D721Med (cell line): ENCODE results near the gene SLC6A1.

ENCODE experiments used
- DNase-seq: peaks from one replicate; pipeline ENCODE4 v3.0.0; 2011; ENCODE audit warnings: low spot score; ENCODE audit not compliant: insufficient read length
- FAIRE-seq: peaks from 2 replicates; lab custom pipeline; 2011; peaks lifted over from hg19 to GRCh38; lab: Jason Lieb, UNC
- TF ChIP-seq, protein P1 (sequence below): IDR thresholded peaks from 2 replicates; pipeline ENCODE4 v1.5.1; 2012; ENCODE audit warnings: mild to moderate bottlenecking, control low read depth; ENCODE audit not compliant: insufficient read depth; ENCODE audit errors: missing control alignments

Gene SLC6A1

DNA sequence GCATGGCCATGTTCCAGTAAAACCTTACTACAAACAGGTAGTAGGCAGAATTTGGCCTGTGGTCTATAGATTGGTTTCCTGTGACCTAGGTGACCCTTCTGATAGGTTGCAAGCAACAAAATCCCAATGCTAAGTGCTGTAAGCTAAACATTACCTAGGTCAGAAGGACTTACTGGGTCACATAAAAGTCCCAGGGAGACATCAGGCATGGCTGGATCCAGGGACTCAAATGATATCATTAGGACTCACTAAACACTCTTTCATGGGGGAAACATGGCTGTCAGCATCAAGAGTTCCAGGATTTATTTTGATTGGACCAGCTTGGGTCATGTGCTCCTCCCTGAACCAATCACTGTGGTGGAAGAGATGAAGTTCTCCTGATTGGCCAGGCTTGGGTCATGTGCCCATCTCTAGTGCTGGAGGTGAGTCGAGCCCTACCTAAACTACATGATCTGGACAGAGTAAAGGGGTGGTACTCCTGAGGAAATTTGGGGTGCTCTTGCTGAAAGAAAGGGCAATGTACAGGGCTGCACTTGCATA is 16.8 kb upstream of the SLC6A1 start:
- FAIRE-seq (no peak), DNase-seq (no peak)
- TF ChIP-seq, protein P1, sequence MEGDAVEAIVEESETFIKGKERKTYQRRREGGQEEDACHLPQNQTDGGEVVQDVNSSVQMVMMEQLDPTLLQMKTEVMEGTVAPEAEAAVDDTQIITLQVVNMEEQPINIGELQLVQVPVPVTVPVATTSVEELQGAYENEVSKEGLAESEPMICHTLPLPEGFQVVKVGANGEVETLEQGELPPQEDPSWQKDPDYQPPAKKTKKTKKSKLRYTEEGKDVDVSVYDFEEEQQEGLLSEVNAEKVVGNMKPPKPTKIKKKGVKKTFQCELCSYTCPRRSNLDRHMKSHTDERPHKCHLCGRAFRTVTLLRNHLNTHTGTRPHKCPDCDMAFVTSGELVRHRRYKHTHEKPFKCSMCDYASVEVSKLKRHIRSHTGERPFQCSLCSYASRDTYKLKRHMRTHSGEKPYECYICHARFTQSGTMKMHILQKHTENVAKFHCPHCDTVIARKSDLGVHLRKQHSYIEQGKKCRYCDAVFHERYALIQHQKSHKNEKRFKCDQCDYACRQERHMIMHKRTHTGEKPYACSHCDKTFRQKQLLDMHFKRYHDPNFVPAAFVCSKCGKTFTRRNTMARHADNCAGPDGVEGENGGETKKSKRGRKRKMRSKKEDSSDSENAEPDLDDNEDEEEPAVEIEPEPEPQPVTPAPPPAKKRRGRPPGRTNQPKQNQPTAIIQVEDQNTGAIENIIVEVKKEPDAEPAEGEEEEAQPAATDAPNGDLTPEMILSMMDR, result no peak

GRCh38 chr3:10976770-10977169 is 15.8 kb upstream of the SLC6A1 start:
- DNase-seq (no peak), FAIRE-seq (no peak)
- TF ChIP-seq, protein P1, result no peak

DNA sequence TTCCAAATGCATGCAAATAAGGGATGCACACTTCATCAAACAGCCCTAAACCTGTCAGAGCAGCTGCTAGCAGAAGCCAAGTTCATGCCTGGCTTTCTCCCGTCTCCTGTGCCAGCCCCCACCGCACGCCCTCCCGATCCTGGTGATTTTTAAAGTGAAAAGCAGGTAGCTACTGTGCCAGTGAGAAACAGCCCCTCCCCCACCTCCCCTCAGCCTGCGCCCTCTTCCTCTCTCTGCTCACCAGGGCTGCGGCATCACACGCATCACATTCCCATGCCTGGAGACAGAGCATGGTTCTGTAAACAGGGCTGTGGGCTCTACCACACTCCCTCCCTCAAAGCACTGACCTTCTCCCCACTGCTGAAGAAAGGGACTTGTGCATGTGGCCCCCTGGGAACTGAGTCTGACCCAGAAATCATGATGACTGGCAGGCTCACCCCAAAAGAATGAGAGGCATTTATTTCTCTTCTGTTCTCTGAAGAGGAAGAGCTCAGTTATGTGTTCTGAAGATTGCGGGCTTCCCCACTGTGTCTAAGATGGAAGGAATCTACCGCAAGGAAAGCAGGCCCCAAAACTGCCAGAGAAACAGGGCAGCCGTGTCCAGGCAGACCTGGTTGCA is 14.5 kb upstream of the SLC6A1 start:
- DNase-seq, result no peak
- TF ChIP-seq, protein P1, result no peak
- no peak for FAIRE-seq

DNA sequence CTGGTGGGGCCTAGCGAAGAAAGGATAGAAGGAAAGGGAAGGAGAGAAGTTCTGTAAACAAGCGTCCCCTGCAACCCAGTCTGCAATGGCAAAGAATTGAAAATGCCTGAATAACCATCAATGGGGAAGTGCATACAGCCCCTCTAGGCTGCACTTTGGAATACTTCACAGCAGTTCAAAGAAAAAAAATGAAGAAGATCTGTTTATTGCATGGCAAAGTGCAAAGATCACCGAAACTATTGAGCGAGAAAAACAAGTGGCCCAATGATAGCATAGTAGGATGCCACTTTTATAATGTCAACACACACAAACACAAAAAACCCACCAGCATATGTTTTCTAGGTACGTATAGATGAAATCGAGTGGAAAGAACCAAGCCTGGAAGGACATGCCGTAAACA is 13.6 kb upstream of the SLC6A1 start:
- TF ChIP-seq, protein P1, result no peak
- DNase-seq (no peak), FAIRE-seq (no peak)

DNA sequence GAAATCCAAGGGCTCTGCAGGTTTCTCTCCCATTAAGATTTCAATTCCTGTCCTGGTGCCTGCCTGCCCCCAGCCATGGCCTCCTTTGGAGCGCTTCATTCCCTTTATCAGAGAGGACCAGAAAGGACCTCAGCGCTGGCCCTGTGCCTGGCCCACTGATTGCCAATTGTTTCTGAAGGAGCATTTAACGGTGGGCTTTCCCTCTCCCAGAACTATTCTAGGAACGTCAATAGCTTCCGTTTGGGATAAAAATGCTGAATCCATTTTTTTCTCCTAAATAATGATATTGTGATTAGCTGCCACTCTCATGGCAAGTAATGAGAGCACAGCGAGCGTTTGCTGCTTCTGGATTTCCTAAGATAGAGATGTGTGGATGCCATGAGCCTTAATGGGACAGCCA is 12.2 kb upstream of the SLC6A1 start:
- TF ChIP-seq, protein P1, result no peak
- DNase-seq (no peak), FAIRE-seq (no peak)

DNA sequence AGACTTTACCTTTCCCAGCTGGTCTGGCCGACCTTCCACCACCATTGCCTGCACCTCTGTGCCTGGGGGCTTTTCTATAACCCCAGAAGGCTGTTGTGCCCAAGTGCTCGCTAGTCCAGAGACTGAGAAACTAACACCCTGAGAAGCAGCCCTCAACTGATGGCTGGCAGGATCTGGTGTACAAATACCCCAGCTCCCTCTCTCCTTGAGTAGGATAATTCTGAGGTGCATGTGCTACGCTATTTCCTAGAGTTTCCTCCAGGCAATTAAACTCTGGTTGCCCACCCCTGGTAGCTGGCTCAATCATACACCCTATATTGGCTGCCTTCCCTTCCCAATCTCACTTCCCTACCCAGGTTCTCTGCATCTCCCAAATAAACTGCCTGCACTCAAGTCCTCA is 11.5 kb upstream of the SLC6A1 start:
- DNase-seq, result no peak
- TF ChIP-seq, protein P1, result no peak
- no peak for FAIRE-seq

- TF ChIP-seq, protein P1, result no peak
- FAIRE-seq (no peak), DNase-seq (no peak)
These were observed 10.6 kb upstream of the SLC6A1 start for GRCh38 chr3:10981961-10982360.
